Epithelial cell of proximal tubule (primary cell): Measurements from ENCODE around the gene THOP1. TPM values are rescaled to one million over a fixed set of nuclear protein-coding genes. Genes with fewer than 3 reads are reported as not detected.

Source experiments
- DNase-seq: peaks from one replicate; pipeline ENCODE4 v3.0.0-alpha.2; 2011; ENCODE audit warnings: low read depth
- H3K4me3 ChIP-seq: 2 replicates; pipeline ENCODE4 v1.5.1; 2011; ENCODE audit warnings: low read depth, mild to moderate bottlenecking, low read length
- CTCF ChIP-seq: conservative IDR thresholded peaks from 2 replicates; pipeline ENCODE4 v1.5.1; 2012; ENCODE audit warnings: low read depth, mild to moderate bottlenecking, low read length
- total RNA-seq: library from RNA; depleted of rRNA; stranded (reverse); fragments of >200 nt; gene quantifications from 2 replicates; pipeline ENCODE4 v1.2.3, GENCODE V29; 2015

THOP1 gene
- total RNA-seq, 1 donor from 2014 or later = 148 TPM

GRCh38 chr19:2808129-2808941 is 23.0 kb downstream of the THOP1 start:
- no peak for TF ChIP-seq CTCF
- H3K4me3 ChIP-seq = no peak overlapping the region
- DNase-seq = no peak

- TF ChIP-seq CTCF = no peak
- no peak overlapping the region for H3K4me3 ChIP-seq
- no peak for DNase-seq
Measured at GRCh38 chr19:2809387-2810140, 24.3 kb downstream of the THOP1 start.

GRCh38 chr19:2810141-2811091 is 25.1 kb downstream of the THOP1 start:
- TF ChIP-seq CTCF = no peak
- no peak for DNase-seq
- no peak overlapping the region for H3K4me3 ChIP-seq

- DNase-seq = no peak
- no peak for TF ChIP-seq CTCF
Measured at GRCh38 chr19:2811221-2811722, 26.0 kb downstream of the THOP1 start.

GRCh38 chr19:2811735-2812413 is 26.6 kb downstream of the THOP1 start:
- TF ChIP-seq CTCF = no peak
- no peak overlapping the region for H3K4me3 ChIP-seq
- DNase-seq = no peak

More at GRCh38 chr19:2811221-2811722, 26.0 kb downstream of the THOP1 start:
- no peak overlapping the region for H3K4me3 ChIP-seq
